Activated B cell treated with CpG ODN at 0.5 μM for 24 hours (primary cell): ENCODE measurements around the gene CFAP65. TPM values are rescaled to one million over a fixed set of nuclear protein-coding genes. Genes with fewer than 3 reads are reported as not detected.

Source experiments
- ATAC-seq: fragments of 200-7000 bp; cut with Tn5 transposase; one replicate; pipeline ENCODE4 v1.10.0; 2021; ENCODE audit warnings: low read depth, mild to moderate bottlenecking, moderate library complexity
- CTCF ChIA-PET: fragments of 350-600 bp; sonication (Branson Sonifier 250); formaldehyde crosslinking; loops from one replicate; lab custom pipeline; 2021; ENCODE audit warnings: antibody characterized with exemption; lab: Charles Lee
- POLR2A ChIA-PET: fragments of 350-600 bp; sonication (Branson Sonifier 250); formaldehyde crosslinking; loops from one replicate; lab custom pipeline; 2021; ENCODE audit warnings: antibody characterized with exemption; lab: Charles Lee
- DNase-seq: peaks from one replicate; pipeline ENCODE4 v3.0.0; 2022
- H3K27ac Mint-ChIP-seq: one replicate; pipeline ENCODE4 v1.8.0; 2020; ENCODE audit warnings: mixed read lengths
- H3K27me3 Mint-ChIP-seq: one replicate; pipeline ENCODE4 v1.8.0; 2021; ENCODE audit warnings: mixed read lengths
- H3K36me3 Mint-ChIP-seq: one replicate; pipeline ENCODE4 v1.8.0; 2021; ENCODE audit warnings: low read depth, mixed read lengths
- H3K4me1 Mint-ChIP-seq: one replicate; pipeline ENCODE4 v1.8.0; 2021; ENCODE audit warnings: mixed read lengths
- H3K4me3 Mint-ChIP-seq: one replicate; pipeline ENCODE4 v1.8.0; 2020; ENCODE audit warnings: mild to moderate bottlenecking, mixed read lengths
- H3K9me3 Mint-ChIP-seq: one replicate; pipeline ENCODE4 v1.8.0; 2020; ENCODE audit warnings: mixed read lengths
- CTCF ChIP-seq: fragments of 200-600 bp; IDR thresholded peaks from one replicate; pipeline ENCODE4 v1.8.0; 2022; ENCODE audit warnings: antibody characterized with exemption, mild to moderate bottlenecking
- intact Hi-C: fragments of 100-400 bp; cut with micrococcal nuclease; formaldehyde crosslinking; loops from one replicate; pipeline ENCODE4 v1.15.1; 2024
- total RNA-seq: library from RNA; stranded (reverse); gene quantifications from 2 replicates; pipeline ENCODE4 v1.2.3, GENCODE V29; 2022

Gene CFAP65
- total RNA-seq, 1 donor from 2014 or later, result not detected

GRCh38 chr2:218975060-218975777 is 66.1 kb downstream of the CFAP65 start:
- H3K27me3 Mint-ChIP-seq, result peaks cover 59% of the 10 kb centered on the region
- H3K4me1 Mint-ChIP-seq, result peaks cover 7% of the 10 kb centered on the region
- ATAC-seq (no peak), DNase-seq (no peak)
- ChIA-PET POLR2A (interaction anchor here (0.7 kb wide), 1 partner anchor 81 kb away, joined by 3 read pairs; no protein-coding TSS in a partner anchor), CTCF (interaction anchor here (1.6 kb wide), 1 partner anchor 99 kb away, joined by 4 read pairs; no protein-coding TSS in a partner anchor)
- no peak overlapping the region for H3K27ac Mint-ChIP-seq
- intact Hi-C loops, result no loop called here
- H3K4me3 Mint-ChIP-seq, result no peak overlapping the region
- no peak for TF ChIP-seq CTCF
- H3K36me3 Mint-ChIP-seq, result no peaks in the 10 kb centered on the region
- H3K9me3 Mint-ChIP-seq, result no peaks in the 10 kb centered on the region

GRCh38 chr2:218970894-218971293 is 70.4 kb downstream of the CFAP65 start:
- no peak for ATAC-seq
- H3K4me3 Mint-ChIP-seq, result no peak overlapping the region
- CTCF ChIA-PET, result interaction anchor here (2.0 kb wide), 1 partner anchor 9 kb away, joined by 5 read pairs; no protein-coding TSS in a partner anchor
- intact Hi-C loops, result no loop called here
- H3K27ac Mint-ChIP-seq, result no peak overlapping the region
- POLR2A ChIA-PET, result no interaction called here
- no peaks in the 10 kb centered on the region for H3K36me3 Mint-ChIP-seq
- peaks cover 56% of the 10 kb centered on the region for H3K27me3 Mint-ChIP-seq
- DNase-seq, result no peak
- peaks cover 4% of the 10 kb centered on the region for H3K9me3 Mint-ChIP-seq
- no peak for TF ChIP-seq CTCF
- H3K4me1 Mint-ChIP-seq, result no peaks in the 10 kb centered on the region

- CTCF ChIA-PET, result interaction anchor here (0.6 to 2.4 kb wide), 2 partner anchors 16 to 111 kb away, joined by 3 to 13 read pairs; no protein-coding TSS in a partner anchor
Observed at GRCh38 chr2:218964041-218964771, 77.1 kb downstream of the CFAP65 start.

GRCh38 chr2:218963601-218964000 is 77.7 kb downstream of the CFAP65 start:
- no peak for ATAC-seq
- ChIA-PET POLR2A (no interaction called here), CTCF (interaction anchor here (0.6 to 2.4 kb wide), 2 partner anchors 17 to 112 kb away, joined by 3 to 13 read pairs; no protein-coding TSS in a partner anchor)
- DNase-seq, result no peak
- TF ChIP-seq CTCF, result no peak
- Mint-ChIP-seq H3K4me1 (peaks cover 15% of the 10 kb centered on the region), H3K4me3 (no peak overlapping the region), H3K27me3 (peaks cover 59% of the 10 kb centered on the region), H3K27ac (no peak overlapping the region), H3K9me3 (no peaks in the 10 kb centered on the region), H3K36me3 (no peaks in the 10 kb centered on the region)
- intact Hi-C loops, result loop anchor here (5.0 kb wide), 1 partner anchor 344 kb away; the partner anchor contains the start of gene PTPRN

More at GRCh38 chr2:218964041-218964771, 77.1 kb downstream of the CFAP65 start:
- POLR2A ChIA-PET, result no interaction called here
- peaks cover 57% of the 10 kb centered on the region for H3K27me3 Mint-ChIP-seq
- DNase-seq (no peak), ATAC-seq (no peak)
- peaks cover 12% of the 10 kb centered on the region for H3K4me1 Mint-ChIP-seq
- no peaks in the 10 kb centered on the region for H3K9me3 Mint-ChIP-seq
- no peak for TF ChIP-seq CTCF
- H3K27ac Mint-ChIP-seq, result no peak overlapping the region
- no peak overlapping the region for H3K4me3 Mint-ChIP-seq
- H3K36me3 Mint-ChIP-seq, result no peaks in the 10 kb centered on the region
- intact Hi-C loops, result loop anchor here (1.0 to 5.0 kb wide), 2 partner anchors 16 to 343 kb away; partner anchors contain the start of gene PTPRN
